ENCODE measurements around the gene AHNAK2.
A peak's percentile ranks its signal among the peaks of the same experiment; 100 is the strongest.

AHNAK2 gene

DNA sequence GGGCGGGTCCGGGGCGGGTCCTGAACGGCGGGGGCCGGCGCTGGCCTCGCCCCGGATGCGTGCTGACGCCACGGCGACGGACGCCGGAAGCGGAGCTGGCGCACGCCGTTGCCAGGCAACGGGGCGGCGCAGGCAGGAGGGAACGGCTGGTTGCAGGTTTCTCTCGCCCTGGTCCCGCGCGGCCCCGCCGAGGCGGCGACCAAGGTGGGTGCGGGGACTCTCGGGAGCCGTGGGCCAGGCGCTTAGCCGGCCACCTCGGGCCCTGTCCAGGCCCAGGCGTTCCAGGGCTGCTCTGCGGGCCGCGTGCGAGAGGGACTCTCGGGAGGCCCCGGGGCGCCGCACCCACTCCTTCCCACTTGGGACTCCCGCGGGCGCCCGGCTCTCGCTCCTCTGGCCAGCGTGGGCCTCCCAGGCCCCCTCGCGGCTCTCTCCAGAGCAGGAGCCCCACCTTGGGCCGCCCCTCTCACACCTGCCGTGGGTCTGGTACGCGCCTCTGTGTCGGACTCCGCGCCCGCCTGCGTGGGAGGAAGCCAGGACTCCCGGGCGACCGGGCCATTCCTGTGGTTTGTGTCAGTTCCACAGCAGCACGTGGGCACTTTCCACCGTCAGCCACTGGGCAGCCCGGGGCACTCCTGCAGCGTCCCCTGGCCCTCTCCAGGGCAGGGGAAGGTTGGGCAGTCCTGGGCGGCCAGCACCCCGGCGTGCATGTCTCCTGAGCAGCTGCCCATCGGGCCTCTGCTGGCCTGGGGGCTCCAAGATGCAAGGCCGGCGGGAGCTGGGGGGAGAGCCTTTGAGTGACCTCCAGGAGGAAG lies 7.7 kb upstream of the AHNAK2 start, which contains the start of gene CLBA1 (continued):
- no peak for TF ChIP-seq ZBTB44 (tag by site-specific recombination; IDR thresholded peaks at IDR 0.05)
- TF ChIP-seq, protein P1, sequence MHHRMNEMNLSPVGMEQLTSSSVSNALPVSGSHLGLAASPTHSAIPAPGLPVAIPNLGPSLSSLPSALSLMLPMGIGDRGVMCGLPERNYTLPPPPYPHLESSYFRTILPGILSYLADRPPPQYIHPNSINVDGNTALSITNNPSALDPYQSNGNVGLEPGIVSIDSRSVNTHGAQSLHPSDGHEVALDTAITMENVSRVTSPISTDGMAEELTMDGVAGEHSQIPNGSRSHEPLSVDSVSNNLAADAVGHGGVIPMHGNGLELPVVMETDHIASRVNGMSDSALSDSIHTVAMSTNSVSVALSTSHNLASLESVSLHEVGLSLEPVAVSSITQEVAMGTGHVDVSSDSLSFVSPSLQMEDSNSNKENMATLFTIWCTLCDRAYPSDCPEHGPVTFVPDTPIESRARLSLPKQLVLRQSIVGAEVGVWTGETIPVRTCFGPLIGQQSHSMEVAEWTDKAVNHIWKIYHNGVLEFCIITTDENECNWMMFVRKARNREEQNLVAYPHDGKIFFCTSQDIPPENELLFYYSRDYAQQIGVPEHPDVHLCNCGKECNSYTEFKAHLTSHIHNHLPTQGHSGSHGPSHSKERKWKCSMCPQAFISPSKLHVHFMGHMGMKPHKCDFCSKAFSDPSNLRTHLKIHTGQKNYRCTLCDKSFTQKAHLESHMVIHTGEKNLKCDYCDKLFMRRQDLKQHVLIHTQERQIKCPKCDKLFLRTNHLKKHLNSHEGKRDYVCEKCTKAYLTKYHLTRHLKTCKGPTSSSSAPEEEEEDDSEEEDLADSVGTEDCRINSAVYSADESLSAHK (tag by site-specific recombination; IDR thresholded peaks at IDR 0.05) = no peak
- TF ChIP-seq ZNF146 (tag by site-specific recombination; IDR thresholded peaks at IDR 0.05) = no peak
- no peak for TF ChIP-seq ZNF155 (tag by site-specific recombination; IDR thresholded peaks at IDR 0.05)
- TF ChIP-seq ZNF169 (tag by site-specific recombination; IDR thresholded peaks at IDR 0.05) = no peak
- no peak for TF ChIP-seq ZNF121 (tag by site-specific recombination; IDR thresholded peaks at IDR 0.05)
- TF ChIP-seq GLI2 (tag by site-specific recombination; IDR thresholded peaks at IDR 0.05; ENCODE audit: borderline replicate concordance, low read depth) = no peak
- no peak for TF ChIP-seq ZNF555 (tag by site-specific recombination; conservative IDR thresholded peaks at IDR 0.05)
- TF ChIP-seq ZNF48 (tag by site-specific recombination; IDR thresholded peaks at IDR 0.05) = no peak
- no peak for TF ChIP-seq ZNF843 (tag by site-specific recombination; IDR thresholded peaks at IDR 0.05)
- no peak for TF ChIP-seq ZNF571 (tag by site-specific recombination; IDR thresholded peaks at IDR 0.05)
- TF ChIP-seq ZBTB26 (tag by site-specific recombination; optimal IDR thresholded peaks at IDR 0.05) = peak; percentile 87
- no peak for TF ChIP-seq ZNF266 (tag by site-specific recombination; IDR thresholded peaks at IDR 0.05; ENCODE audit: low read depth)
- no peak for TF ChIP-seq ZNF548 (tag by site-specific recombination; IDR thresholded peaks at IDR 0.05)
- no peak for TF ChIP-seq HOXA7 (CRISPR knock-in tag; IDR thresholded peaks at IDR 0.05; ENCODE audit: borderline replicate concordance)
- no peak for TF ChIP-seq ZNF214 (tag by site-specific recombination; IDR thresholded peaks at IDR 0.05; ENCODE audit: borderline replicate concordance)
- TF ChIP-seq ZNF626 (tag by site-specific recombination; IDR thresholded peaks at IDR 0.05) = no peak
- no peak for TF ChIP-seq ZNF560 (tag by site-specific recombination; IDR thresholded peaks at IDR 0.05; ENCODE audit: borderline replicate concordance)
- no peak for TF ChIP-seq ZNF585B (tag by site-specific recombination; IDR thresholded peaks at IDR 0.05)
- TF ChIP-seq ZNF792 (tag by site-specific recombination; IDR thresholded peaks at IDR 0.05) = no peak
- TF ChIP-seq HOXD13 (CRISPR knock-in tag; IDR thresholded peaks at IDR 0.05; ENCODE audit: borderline replicate concordance) = no peak
- TF ChIP-seq ZNF645 (tag by site-specific recombination; IDR thresholded peaks at IDR 0.05) = no peak
- TF ChIP-seq ZNF391 (tag by site-specific recombination; IDR thresholded peaks at IDR 0.05; ENCODE audit: borderline replicate concordance, low read depth) = no peak
- no peak for TF ChIP-seq ZNF426 (tag by site-specific recombination; IDR thresholded peaks at IDR 0.05)
- no peak for TF ChIP-seq KLF1 (tag by site-specific recombination; IDR thresholded peaks at IDR 0.05)
- no peak for TF ChIP-seq ZNF324 (tag by site-specific recombination; IDR thresholded peaks at IDR 0.05)
- TF ChIP-seq SP3 (tag by site-specific recombination; IDR thresholded peaks at IDR 0.05) = peak; percentile 2; the same call in 1 of the 2 replicates
- no peak; the same call in 1 of the 2 replicates for TF ChIP-seq GLIS1 (tag by site-specific recombination; IDR thresholded peaks at IDR 0.05)
- TF ChIP-seq MEIS1 (CRISPR knock-in tag; IDR thresholded peaks at IDR 0.05; ENCODE audit: borderline replicate concordance) = no peak
- no peak for TF ChIP-seq ZNF701 (tag by site-specific recombination; IDR thresholded peaks at IDR 0.05)
- TF ChIP-seq ZNF248 (tag by site-specific recombination; IDR thresholded peaks at IDR 0.05) = no peak
- peak; percentile 67 for TF ChIP-seq ZNF341 (tag by site-specific recombination; IDR thresholded peaks at IDR 0.05; ENCODE audit: low read depth)
- TF ChIP-seq ZNF596 (tag by site-specific recombination; IDR thresholded peaks at IDR 0.05) = no peak
- TF ChIP-seq, protein P2, sequence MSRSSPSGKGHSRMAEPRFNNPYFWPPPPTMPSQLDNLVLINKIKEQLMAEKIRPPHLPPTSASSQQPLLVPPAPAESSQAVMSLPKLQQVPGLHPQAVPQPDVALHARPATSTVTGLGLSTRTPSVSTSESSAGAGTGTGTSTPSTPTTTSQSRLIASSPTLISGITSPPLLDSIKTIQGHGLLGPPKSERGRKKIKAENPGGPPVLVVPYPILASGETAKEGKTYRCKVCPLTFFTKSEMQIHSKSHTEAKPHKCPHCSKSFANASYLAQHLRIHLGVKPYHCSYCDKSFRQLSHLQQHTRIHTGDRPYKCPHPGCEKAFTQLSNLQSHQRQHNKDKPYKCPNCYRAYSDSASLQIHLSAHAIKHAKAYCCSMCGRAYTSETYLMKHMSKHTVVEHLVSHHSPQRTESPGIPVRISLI (tag by site-specific recombination; IDR thresholded peaks at IDR 0.05) = no peak
- peak; percentile 74 for TF ChIP-seq EGR2 (tag by site-specific recombination; IDR thresholded peaks at IDR 0.05; ENCODE audit: low read depth)

Data from HEK293 (cell line).